Keratinocyte (primary cell): Measurements from ENCODE around the gene ADAMTS13.

ENCODE experiments used
- EZH2 ChIP-seq: IDR thresholded peaks from one replicate; pipeline ENCODE4 v1.6.1; 2012; ENCODE audit warnings: inconsistent platforms, mild to moderate bottlenecking, low read length, moderate library complexity
- TF ChIP-seq, protein P1 (sequence below), 3 experiments: IDR thresholded peaks in 1 of 3; conservative IDR thresholded peaks in 1 of 3; optimal IDR thresholded peaks in 1 of 3; 2 replicates in 2 of 3; 3 replicates in 1 of 3; pipeline versions ENCODE3 to v1.5.1; 2011; ENCODE audit warnings: low read length in 3 of 3, mild to moderate bottlenecking in 3 of 3, moderate library complexity in 2 of 3, control low read depth in 1 of 3, inconsistent platforms in 1 of 3; ENCODE audit not compliant: insufficient read depth in 2 of 3; ENCODE audit errors: extremely low read depth in 1 of 3

DNA sequence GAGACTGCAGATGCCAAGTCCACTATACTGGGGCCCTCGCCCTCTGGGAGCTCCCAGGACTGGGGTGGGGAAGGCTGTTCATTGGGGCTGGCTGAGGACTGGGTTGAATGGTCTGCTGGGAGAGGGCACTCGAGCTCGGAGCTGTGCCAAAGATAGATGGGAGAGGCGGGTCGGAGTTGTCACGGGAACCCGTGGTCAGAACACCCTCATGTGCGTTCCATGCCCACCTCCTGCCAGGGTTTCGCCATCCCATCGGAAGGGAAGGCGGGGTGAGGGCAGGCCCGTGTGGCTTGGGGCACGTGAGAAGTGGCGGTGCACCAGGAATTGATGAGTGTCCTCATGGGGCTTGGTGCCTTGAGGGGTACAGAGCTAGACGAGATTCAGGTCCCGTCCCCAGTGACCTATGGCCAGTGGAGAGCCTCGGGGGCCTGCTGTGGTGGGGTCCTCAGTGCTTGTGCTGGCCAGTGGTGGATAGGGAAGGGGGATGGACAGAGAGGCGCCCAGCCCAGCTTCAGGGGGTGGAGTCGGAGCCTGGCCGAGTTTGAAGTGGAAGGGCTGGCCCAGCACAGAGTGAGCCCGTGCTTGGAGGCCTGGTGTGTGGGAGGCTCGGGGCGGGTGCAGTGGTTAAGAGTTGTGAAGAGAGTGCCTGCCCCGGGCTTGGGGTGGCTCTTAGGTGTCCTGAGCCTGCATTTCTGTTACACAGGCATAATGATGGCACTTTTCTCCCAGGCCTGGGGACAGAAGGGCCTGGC lies 41.9 kb downstream of the ADAMTS13 start:
- TF ChIP-seq, protein P1, sequence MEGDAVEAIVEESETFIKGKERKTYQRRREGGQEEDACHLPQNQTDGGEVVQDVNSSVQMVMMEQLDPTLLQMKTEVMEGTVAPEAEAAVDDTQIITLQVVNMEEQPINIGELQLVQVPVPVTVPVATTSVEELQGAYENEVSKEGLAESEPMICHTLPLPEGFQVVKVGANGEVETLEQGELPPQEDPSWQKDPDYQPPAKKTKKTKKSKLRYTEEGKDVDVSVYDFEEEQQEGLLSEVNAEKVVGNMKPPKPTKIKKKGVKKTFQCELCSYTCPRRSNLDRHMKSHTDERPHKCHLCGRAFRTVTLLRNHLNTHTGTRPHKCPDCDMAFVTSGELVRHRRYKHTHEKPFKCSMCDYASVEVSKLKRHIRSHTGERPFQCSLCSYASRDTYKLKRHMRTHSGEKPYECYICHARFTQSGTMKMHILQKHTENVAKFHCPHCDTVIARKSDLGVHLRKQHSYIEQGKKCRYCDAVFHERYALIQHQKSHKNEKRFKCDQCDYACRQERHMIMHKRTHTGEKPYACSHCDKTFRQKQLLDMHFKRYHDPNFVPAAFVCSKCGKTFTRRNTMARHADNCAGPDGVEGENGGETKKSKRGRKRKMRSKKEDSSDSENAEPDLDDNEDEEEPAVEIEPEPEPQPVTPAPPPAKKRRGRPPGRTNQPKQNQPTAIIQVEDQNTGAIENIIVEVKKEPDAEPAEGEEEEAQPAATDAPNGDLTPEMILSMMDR (optimal IDR thresholded peaks at IDR 0.05 in 1 of 3, IDR thresholded peaks at IDR 0.05 in 1 of 3, conservative IDR thresholded peaks at IDR 0.05 in 1 of 3; ENCODE audit: extremely low read depth in 1 of 3, insufficient read depth in 2 of 3, low read length in 3 of 3), result no peak
- no peak for TF ChIP-seq EZH2
